WTC11 (cell line): ENCODE data around the gene YWHAQ. TPM values are rescaled to one million over a fixed set of nuclear protein-coding genes. Genes with fewer than 3 reads are reported as not detected.

ENCODE experiments used
- ATAC-seq: fragments of 200-7000 bp; cut with Tn5 transposase; 2 replicates; pipeline ENCODE4 v1.10.0; 2021; ENCODE audit warnings: mild to moderate bottlenecking, moderate library complexity
- CTCF ChIA-PET: fragments of 300-600 bp; sonication (Branson Sonifier 250); formaldehyde crosslinking; loops from one replicate; lab custom pipeline; 2021; ENCODE audit warnings: antibody characterized with exemption; lab: Charles Lee
- POLR2A ChIA-PET: fragments of 350-600 bp; sonication (Branson Sonifier 250); formaldehyde crosslinking; loops from one replicate; lab custom pipeline; 2021; ENCODE audit warnings: antibody characterized with exemption; lab: Charles Lee
- DNase-seq: peaks from one replicate; pipeline ENCODE4 v3.0.0; 2021; ENCODE audit warnings: low spot score
- H3K27ac Mint-ChIP-seq: 2 replicates; pipeline ENCODE4 v1.8.0; 2021; ENCODE audit warnings: mixed read lengths
- H3K27me3 Mint-ChIP-seq: 2 replicates; pipeline ENCODE4 v1.8.0; 2021; ENCODE audit warnings: low read depth, mild to moderate bottlenecking, moderate library complexity, mixed read lengths
- H3K36me3 Mint-ChIP-seq: 2 replicates; pipeline ENCODE4 v1.8.0; 2021; ENCODE audit warnings: mixed read lengths
- H3K4me1 Mint-ChIP-seq: 2 replicates; pipeline ENCODE4 v1.8.0; 2022; ENCODE audit warnings: mixed read lengths
- H3K4me3 Mint-ChIP-seq: 2 replicates; pipeline ENCODE4 v1.8.0; 2021; ENCODE audit warnings: mild to moderate bottlenecking, moderate library complexity, mixed read lengths
- H3K9me3 Mint-ChIP-seq: 2 replicates; pipeline ENCODE4 v1.8.0; 2021; ENCODE audit warnings: mixed read lengths
- CREM ChIP-seq: sonication (generic); formaldehyde crosslinking; IDR thresholded peaks from 2 replicates; pipeline ENCODE4 v1.8.1; 2022; ENCODE audit warnings: mild to moderate bottlenecking, missing genetic modification reagents, moderate library complexity
- ESRRA ChIP-seq: sonication (generic); formaldehyde crosslinking; IDR thresholded peaks from 2 replicates; pipeline ENCODE4 v1.8.1; 2022; ENCODE audit warnings: mild to moderate bottlenecking, missing genetic modification reagents, borderline replicate concordance
- ETV6 ChIP-seq: sonication (generic); formaldehyde crosslinking; IDR thresholded peaks from 2 replicates; pipeline ENCODE4 v1.8.1; 2022; ENCODE audit warnings: mild to moderate bottlenecking, missing genetic modification reagents
- FOXJ3 ChIP-seq: sonication (generic); formaldehyde crosslinking; IDR thresholded peaks from 2 replicates; pipeline ENCODE4 v1.9.0; 2021; ENCODE audit warnings: missing genetic modification reagents, mild to moderate bottlenecking, borderline replicate concordance
- GABPB1 ChIP-seq: sonication (generic); formaldehyde crosslinking; IDR thresholded peaks from 2 replicates; pipeline ENCODE4 v1.8.1; 2023; ENCODE audit warnings: mild to moderate bottlenecking, missing genetic modification reagents
- GRHL2 ChIP-seq: fragments of 250-450 bp; sonication (Bioruptor Pico); IDR thresholded peaks from 2 replicates; pipeline ENCODE4 v1.8.0; 2022; ENCODE audit warnings: mild to moderate bottlenecking, moderate library complexity; ENCODE audit not compliant: insufficient replicate concordance, severe bottlenecking
- GTF2I ChIP-seq: fragments of 250-450 bp; sonication (Bioruptor Pico); conservative IDR thresholded peaks from 2 replicates; pipeline ENCODE4 v1.4.0; 2021; ENCODE audit warnings: mild to moderate bottlenecking
- IRF2 ChIP-seq: sonication (generic); formaldehyde crosslinking; IDR thresholded peaks from 2 replicates; pipeline ENCODE4 v1.8.0; 2022; ENCODE audit warnings: low read depth, missing genetic modification reagents, borderline replicate concordance
- KAT7 ChIP-seq: sonication (generic); formaldehyde crosslinking; IDR thresholded peaks from 2 replicates; pipeline ENCODE4 v1.8.1; 2023; ENCODE audit warnings: missing genetic modification reagents, mild to moderate bottlenecking, borderline replicate concordance
- MYBL2 ChIP-seq: sonication (generic); formaldehyde crosslinking; IDR thresholded peaks from 2 replicates; pipeline ENCODE4 v1.8.1; 2023; ENCODE audit warnings: mild to moderate bottlenecking, moderate library complexity, missing genetic modification reagents
- NFE2L1 ChIP-seq: sonication (generic); formaldehyde crosslinking; IDR thresholded peaks from 2 replicates; pipeline ENCODE4 v1.8.1; 2023; ENCODE audit warnings: missing genetic modification reagents
- OVOL2 ChIP-seq: fragments of 250-450 bp; sonication (Bioruptor Pico); IDR thresholded peaks from 2 replicates; pipeline ENCODE4 v1.9.0; 2021; ENCODE audit warnings: mild to moderate bottlenecking, borderline replicate concordance
- SOX15 ChIP-seq: fragments of 250-450 bp; sonication (Bioruptor Pico); IDR thresholded peaks from 2 replicates; pipeline ENCODE4 v1.9.0; 2021; ENCODE audit warnings: mild to moderate bottlenecking
- SP1 ChIP-seq: sonication (generic); formaldehyde crosslinking; conservative IDR thresholded peaks from 2 replicates; pipeline ENCODE4 v1.8.1; 2022; ENCODE audit warnings: missing genetic modification reagents
- ZNF396 ChIP-seq: fragments of 250-450 bp; sonication (Bioruptor Pico); IDR thresholded peaks from 2 replicates; pipeline ENCODE4 v1.8.0; 2021; ENCODE audit warnings: mild to moderate bottlenecking, moderate library complexity, borderline replicate concordance
- ZNF416 ChIP-seq: fragments of 250-450 bp; sonication (Bioruptor Pico); IDR thresholded peaks from 2 replicates; pipeline ENCODE4 v1.9.0; 2021; ENCODE audit warnings: mild to moderate bottlenecking, inconsistent platforms
- total RNA-seq: library from RNA; stranded (reverse); gene quantifications from 3 replicates; pipeline ENCODE4 v1.2.3, GENCODE V29; 2021
- TF ChIP-seq, protein P1 (sequence below): sonication (generic); formaldehyde crosslinking; IDR thresholded peaks from 2 replicates; pipeline ENCODE4 v1.8.1; 2023; ENCODE audit warnings: mild to moderate bottlenecking, missing genetic modification reagents
- TF ChIP-seq, protein P2 (sequence below): sonication (generic); formaldehyde crosslinking; IDR thresholded peaks from 2 replicates; pipeline ENCODE4 v1.8.0; 2022; ENCODE audit warnings: mild to moderate bottlenecking, missing genetic modification reagents
- TF ChIP-seq, protein P3 (sequence below): sonication (generic); formaldehyde crosslinking; IDR thresholded peaks from 2 replicates; pipeline ENCODE4 v1.8.0; 2022; ENCODE audit warnings: mild to moderate bottlenecking, missing genetic modification reagents
- TF ChIP-seq, protein P4 (sequence below): sonication (generic); formaldehyde crosslinking; IDR thresholded peaks from 2 replicates; pipeline ENCODE4 v1.8.1; 2022; ENCODE audit warnings: mild to moderate bottlenecking, moderate library complexity, missing genetic modification reagents

YWHAQ gene
- total RNA-seq, 1 experiment from 2014 or later, result 395 TPM

DNA sequence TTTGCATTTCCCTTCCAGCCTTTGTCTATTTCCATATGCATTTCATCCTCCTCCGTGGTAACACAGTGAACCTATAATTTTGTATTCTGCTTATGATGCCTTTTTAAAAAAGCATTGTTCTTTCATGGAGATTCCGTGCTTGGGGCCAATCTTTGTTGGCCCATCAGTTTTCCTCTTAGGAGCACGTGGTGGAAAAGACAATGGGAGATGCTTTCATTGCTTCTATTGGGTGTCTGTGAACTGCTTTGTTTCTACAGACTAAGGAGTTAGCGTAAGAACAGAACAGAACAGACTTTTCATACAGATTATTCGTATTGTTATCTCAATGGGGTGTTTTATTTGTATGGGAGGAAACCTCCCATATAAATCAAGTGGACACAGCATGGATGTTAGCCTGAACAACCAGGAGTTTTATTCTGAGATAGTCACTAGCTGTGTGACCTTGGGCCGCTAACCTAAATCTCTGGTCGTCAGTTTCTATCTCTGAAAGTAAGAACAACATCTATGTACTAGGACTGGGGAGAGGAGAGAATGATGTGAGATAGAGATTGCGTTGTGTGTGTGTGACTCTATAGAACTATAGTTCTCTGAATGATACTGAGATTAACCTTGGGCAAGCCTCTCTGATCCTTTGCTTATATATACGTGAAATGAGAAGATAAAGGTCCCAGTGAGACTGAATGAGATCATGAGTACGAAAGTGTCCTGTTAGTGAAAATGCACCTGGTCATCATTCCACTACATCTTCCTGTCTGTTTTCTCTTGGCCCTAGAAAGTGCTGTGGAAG lies 22.9 kb upstream of the YWHAQ start:
- TF ChIP-seq SOX15 (CRISPR knock-in tag) (no peak), GRHL2 (CRISPR knock-in tag) (no peak), NFE2L1 (CRISPR knock-in tag) (no peak), ETV6 (CRISPR knock-in tag) (no peak), MYBL2 (CRISPR knock-in tag) (no peak), GABPB1 (no peak), OVOL2 (no peak), KAT7 (no peak), SP1 (CRISPR knock-in tag) (no peak), CREM (CRISPR knock-in tag) (no peak), IRF2 (CRISPR knock-in tag) (no peak), ESRRA (CRISPR knock-in tag) (no peak), ZNF396 (CRISPR knock-in tag) (no peak), GTF2I (no peak), ZNF416 (CRISPR knock-in tag) (no peak)
- TF ChIP-seq, protein P1, sequence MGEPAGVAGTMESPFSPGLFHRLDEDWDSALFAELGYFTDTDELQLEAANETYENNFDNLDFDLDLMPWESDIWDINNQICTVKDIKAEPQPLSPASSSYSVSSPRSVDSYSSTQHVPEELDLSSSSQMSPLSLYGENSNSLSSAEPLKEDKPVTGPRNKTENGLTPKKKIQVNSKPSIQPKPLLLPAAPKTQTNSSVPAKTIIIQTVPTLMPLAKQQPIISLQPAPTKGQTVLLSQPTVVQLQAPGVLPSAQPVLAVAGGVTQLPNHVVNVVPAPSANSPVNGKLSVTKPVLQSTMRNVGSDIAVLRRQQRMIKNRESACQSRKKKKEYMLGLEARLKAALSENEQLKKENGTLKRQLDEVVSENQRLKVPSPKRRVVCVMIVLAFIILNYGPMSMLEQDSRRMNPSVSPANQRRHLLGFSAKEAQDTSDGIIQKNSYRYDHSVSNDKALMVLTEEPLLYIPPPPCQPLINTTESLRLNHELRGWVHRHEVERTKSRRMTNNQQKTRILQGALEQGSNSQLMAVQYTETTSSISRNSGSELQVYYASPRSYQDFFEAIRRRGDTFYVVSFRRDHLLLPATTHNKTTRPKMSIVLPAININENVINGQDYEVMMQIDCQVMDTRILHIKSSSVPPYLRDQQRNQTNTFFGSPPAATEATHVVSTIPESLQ (CRISPR knock-in tag), result no peak
- TF ChIP-seq, protein P2, sequence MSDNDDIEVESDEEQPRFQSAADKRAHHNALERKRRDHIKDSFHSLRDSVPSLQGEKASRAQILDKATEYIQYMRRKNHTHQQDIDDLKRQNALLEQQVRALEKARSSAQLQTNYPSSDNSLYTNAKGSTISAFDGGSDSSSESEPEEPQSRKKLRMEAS (CRISPR knock-in tag), result no peak
- TF ChIP-seq, protein P3, sequence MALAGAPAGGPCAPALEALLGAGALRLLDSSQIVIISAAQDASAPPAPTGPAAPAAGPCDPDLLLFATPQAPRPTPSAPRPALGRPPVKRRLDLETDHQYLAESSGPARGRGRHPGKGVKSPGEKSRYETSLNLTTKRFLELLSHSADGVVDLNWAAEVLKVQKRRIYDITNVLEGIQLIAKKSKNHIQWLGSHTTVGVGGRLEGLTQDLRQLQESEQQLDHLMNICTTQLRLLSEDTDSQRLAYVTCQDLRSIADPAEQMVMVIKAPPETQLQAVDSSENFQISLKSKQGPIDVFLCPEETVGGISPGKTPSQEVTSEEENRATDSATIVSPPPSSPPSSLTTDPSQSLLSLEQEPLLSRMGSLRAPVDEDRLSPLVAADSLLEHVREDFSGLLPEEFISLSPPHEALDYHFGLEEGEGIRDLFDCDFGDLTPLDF (CRISPR knock-in tag), result no peak
- TF ChIP-seq, protein P4, sequence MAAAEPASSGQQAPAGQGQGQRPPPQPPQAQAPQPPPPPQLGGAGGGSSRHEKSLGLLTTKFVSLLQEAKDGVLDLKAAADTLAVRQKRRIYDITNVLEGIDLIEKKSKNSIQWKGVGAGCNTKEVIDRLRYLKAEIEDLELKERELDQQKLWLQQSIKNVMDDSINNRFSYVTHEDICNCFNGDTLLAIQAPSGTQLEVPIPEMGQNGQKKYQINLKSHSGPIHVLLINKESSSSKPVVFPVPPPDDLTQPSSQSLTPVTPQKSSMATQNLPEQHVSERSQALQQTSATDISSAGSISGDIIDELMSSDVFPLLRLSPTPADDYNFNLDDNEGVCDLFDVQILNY (CRISPR knock-in tag), result no peak
- DNase-seq, result no peak
- H3K36me3 Mint-ChIP-seq, result no peaks in the 10 kb centered on the region
- H3K9me3 Mint-ChIP-seq, result peaks cover 8% of the 10 kb centered on the region
- no peaks in the 10 kb centered on the region for H3K27me3 Mint-ChIP-seq
- POLR2A ChIA-PET, result no interaction called here
- no peak for ATAC-seq
- CTCF ChIA-PET, result interaction anchor here (1.6 kb wide), 1 partner anchor 117 kb away, joined by 5 read pairs; no protein-coding TSS in a partner anchor
- no peak overlapping the region for H3K27ac Mint-ChIP-seq
- peaks cover 20% of the 10 kb centered on the region for H3K4me1 Mint-ChIP-seq
- H3K4me3 Mint-ChIP-seq, result no peak overlapping the region

DNA sequence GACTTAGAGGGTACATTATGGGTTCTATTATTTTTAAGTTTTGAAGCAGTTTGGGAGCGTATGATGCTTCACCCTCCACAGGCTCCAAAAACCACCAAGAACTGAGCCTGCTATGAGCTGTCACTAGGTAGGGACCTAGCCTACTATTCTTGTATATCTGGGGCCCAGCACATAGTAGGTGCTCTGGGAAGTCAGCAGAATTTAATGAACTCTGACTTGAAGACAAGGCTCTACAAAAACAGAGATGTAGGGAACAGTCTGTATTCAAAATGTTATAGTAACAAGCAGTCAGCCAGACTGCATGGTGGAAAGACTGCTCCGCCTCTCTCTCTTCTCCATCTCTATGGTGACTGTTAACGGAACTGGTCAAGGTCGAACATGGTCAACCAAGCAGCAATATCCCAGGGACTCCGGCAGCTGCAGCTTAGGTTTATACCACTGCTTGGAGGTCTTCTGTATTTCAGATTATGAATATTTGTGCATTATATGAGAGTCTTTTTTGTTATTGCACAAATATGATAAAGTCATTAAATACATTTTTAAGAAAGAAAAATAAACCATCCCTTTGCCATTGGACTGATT lies 22.2 kb upstream of the YWHAQ start:
- CTCF ChIA-PET, result no interaction called here
- Mint-ChIP-seq H3K36me3 (no peaks in the 10 kb centered on the region), H3K27me3 (no peaks in the 10 kb centered on the region), H3K27ac (no peak overlapping the region), H3K4me3 (no peak overlapping the region), H3K4me1 (peaks cover 22% of the 10 kb centered on the region), H3K9me3 (peaks cover 8% of the 10 kb centered on the region)
- DNase-seq (no peak), ATAC-seq (no peak)
- POLR2A ChIA-PET, result no interaction called here
- TF ChIP-seq, protein P3 (CRISPR knock-in tag), result no peak
- TF ChIP-seq FOXJ3 (CRISPR knock-in tag), result no peak
